ENCODE measurements around the gene NDUFS4. TPM values are rescaled to one million over a fixed set of nuclear protein-coding genes. Genes with fewer than 3 reads are reported as not detected.
"Not testable (repeated sequence)": the region's sequence is repeated elsewhere in the genome, so short reads cannot be mapped to it uniquely, and the experiment has no call there.

Gene NDUFS4
- total RNA-seq: 10 to 100 TPM; 59.4 to 65.4 TPM

DNA sequence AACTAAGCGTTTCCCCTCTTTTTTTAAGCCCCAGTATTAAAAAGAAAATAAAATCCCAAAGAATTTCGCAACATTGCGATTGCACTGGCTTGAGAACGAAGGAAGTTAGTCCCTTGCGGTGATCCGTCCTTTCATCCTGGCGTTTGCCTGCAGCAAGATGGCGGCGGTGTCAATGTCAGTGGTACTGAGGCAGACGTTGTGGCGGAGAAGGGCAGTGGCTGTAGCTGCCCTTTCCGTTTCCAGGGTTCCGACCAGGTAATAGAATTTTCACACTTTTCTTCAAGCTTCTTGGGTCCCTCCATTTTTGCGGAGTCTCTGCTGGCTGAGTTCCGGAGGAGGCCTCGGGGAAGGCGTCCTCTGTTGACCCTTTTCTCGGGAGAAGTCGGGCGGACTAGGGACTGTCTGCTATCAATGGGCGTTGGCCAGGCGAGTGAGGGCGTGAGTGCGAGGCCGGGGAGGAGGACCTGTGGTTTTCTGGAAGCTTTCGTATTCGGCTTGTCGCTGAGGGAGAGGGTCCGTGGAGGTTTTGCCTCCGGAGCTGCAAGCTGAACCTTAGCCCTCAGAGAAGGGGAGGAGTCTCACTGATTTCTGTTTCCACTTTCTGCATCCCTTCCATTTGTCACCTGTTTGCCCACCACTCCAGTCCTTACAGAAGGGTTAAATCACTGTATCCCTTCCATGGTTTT lies at the start of gene NDUFS4:
Gene NDUFS4 (plus strand): TSS at position 134 of the 686 bp plus-strand sequence. CDS start 24 bp downstream, at position 158.
- H3K4me1 Mint-ChIP-seq: peaks cover 26% of the 10 kb centered on the region
- peak; percentile 80 for DNase-seq
- peaks cover 7% of the 10 kb centered on the region for H3K9me3 Mint-ChIP-seq
- H3K36me3 Mint-ChIP-seq: peaks cover 13% of the 10 kb centered on the region
- peaks cover 22% of the 10 kb centered on the region for H3K27me3 Mint-ChIP-seq
- H3K27ac Mint-ChIP-seq: peak within 1 kb of the TSS; percentile 91
- peak within 1 kb of the TSS; percentile 99 for H3K4me3 Mint-ChIP-seq

DNA sequence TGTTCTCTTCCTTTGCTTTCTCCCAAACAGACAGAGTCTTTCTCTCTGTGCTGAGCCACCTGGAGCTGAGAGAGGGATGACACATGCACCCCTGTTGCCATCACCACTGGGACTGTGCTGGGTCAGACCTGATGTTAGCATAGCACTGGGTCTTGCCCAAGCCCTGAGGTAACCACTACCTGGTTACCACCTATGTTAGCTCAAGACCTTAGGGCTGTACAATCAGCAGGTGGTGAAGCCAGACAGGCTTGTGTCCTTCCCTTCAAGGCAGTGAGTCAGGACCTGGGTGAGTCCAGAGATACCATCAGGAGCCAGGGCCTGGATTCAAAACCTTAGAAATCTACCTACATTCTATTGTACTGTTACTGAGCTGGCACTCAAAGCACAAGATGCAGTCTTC lies 47.9 kb upstream of the NDUFS4 start:
- H3K36me3 Mint-ChIP-seq: no peaks in the 10 kb centered on the region
- no peaks in the 10 kb centered on the region for H3K4me1 Mint-ChIP-seq
- H3K9me3 Mint-ChIP-seq: peaks cover 15% of the 10 kb centered on the region

DNA sequence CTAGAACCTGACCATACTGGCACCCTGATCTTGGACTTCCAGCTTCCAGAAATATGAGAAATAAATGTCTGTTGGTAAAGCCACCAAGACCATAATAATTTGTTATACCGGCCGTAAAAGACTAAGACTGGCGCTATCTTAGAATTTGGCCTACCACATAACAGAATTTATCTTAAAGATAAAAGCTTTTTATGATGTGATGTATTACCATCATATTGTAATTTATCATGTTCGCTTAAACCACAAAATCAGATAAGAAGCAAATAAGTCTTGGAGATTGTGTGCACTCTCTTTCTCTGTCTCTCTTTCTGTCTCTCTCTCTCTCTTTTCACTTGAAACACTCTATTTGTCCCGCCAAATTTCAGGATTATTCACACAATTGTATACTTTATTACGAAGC lies 44.5 kb upstream of the NDUFS4 start:
- Mint-ChIP-seq H3K4me3 (no peak overlapping the region), H3K4me1 (no peaks in the 10 kb centered on the region), H3K27ac (no peak overlapping the region), H3K27me3 (peaks cover 13% of the 10 kb centered on the region), H3K9me3 (peaks cover 6% of the 10 kb centered on the region), H3K36me3 (no peaks in the 10 kb centered on the region)
- no peak for DNase-seq

More for the DNA sequence above, 47.9 kb upstream of the NDUFS4 start:
- no peak for DNase-seq
- Mint-ChIP-seq H3K4me3 (no peak overlapping the region), H3K27ac (no peak overlapping the region), H3K27me3 (peaks cover 8% of the 10 kb centered on the region)

DNA sequence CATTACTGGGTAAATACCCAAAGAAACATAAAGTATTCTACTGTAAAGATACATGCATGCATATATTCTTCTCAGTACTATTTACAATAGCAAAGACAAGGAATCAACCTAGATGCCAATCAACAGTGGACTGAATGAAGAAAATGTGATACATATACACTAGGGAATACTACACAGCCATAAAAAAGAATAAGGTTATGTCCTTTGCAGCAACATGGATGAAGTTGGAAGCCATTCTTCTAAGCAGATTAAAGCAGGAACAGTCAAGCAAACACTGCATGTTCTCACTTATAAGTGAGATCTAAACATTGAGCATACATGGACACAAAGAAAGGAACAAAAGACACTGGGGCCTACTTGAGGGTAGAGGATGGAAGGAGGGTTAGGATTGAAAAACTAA lies 39.6 kb upstream of the NDUFS4 start:
- Mint-ChIP-seq H3K36me3 (no peaks in the 10 kb centered on the region), H3K9me3 (peaks cover 8% of the 10 kb centered on the region), H3K4me1 (no peaks in the 10 kb centered on the region), H3K4me3 (no peak overlapping the region), H3K27me3 (peaks cover 13% of the 10 kb centered on the region), H3K27ac (no peak overlapping the region)
- no peak for DNase-seq

DNA sequence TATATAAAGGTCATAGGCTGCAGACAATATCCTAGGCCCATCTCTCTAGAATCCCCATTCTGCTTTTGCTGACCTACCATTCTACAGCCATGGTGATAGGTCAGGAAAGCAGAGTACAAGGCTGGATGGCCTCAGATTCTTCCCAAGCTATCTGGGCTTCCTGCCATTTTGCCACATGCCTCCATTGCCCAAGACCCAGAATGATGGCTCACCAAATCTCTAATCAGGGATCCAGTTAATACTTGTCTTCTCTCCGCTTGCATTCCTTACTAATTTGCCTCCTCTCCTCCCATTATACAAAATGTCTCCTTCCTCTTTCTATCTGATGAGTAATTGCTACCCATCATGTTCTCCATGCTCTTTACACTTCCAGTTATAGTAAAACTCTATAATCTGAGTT lies 22.7 kb upstream of the NDUFS4 start:
- Mint-ChIP-seq H3K27ac (no peak overlapping the region), H3K9me3 (peaks cover 2% of the 10 kb centered on the region), H3K4me3 (no peak overlapping the region), H3K4me1 (no peaks in the 10 kb centered on the region), H3K36me3 (no peaks in the 10 kb centered on the region), H3K27me3 (peaks cover 18% of the 10 kb centered on the region)
- no peak for DNase-seq

DNA sequence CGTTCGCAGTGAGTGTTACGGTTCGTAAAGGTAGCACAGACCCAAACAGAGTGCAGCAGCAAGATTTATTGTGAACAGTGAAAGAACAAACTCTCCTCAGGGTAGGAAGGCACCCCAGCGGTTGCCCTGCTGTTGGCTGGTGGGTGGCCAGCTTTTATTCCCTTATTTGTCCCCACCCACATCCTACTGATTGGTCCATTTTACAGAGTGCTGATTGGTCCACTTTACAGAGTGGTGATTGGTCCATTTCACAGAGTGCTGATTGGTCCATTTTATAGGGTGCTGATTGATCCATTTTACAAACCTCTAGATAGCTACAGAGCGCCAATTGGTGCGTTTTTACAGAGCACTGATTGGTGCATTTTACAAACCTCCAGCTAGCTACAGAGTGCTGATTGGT lies 19.7 kb upstream of the NDUFS4 start:
- not testable (repeated sequence) for H3K9me3 Mint-ChIP-seq, DNase-seq, H3K4me1 Mint-ChIP-seq, H3K36me3 Mint-ChIP-seq, H3K4me3 Mint-ChIP-seq, H3K27ac Mint-ChIP-seq
- H3K27me3 Mint-ChIP-seq: peaks cover 18% of the 10 kb centered on the region

DNA sequence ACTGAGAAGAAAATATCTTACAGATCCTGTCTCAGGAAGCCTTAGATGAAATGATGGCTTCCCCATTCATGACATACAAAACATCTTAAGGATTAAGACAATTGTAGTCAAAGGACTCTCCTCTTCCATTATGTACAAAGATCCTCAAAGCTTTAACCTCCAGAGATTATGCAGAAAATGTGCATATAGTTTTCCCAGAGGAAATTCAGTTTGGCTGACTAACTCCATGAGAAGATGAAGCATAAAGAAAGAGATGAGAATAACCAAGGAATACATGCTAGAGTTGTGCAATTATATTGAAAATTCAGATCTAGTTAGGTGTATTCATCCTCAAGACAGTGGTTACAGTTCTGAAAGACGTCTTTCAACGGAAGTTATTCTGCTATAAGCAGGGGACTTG lies 18.6 kb upstream of the NDUFS4 start:
- H3K4me1 Mint-ChIP-seq: no peaks in the 10 kb centered on the region
- H3K27ac Mint-ChIP-seq: no peak overlapping the region
- peaks cover 2% of the 10 kb centered on the region for H3K9me3 Mint-ChIP-seq
- DNase-seq: no peak
- peaks cover 18% of the 10 kb centered on the region for H3K27me3 Mint-ChIP-seq
- H3K36me3 Mint-ChIP-seq: no peaks in the 10 kb centered on the region
- no peak overlapping the region for H3K4me3 Mint-ChIP-seq

DNA sequence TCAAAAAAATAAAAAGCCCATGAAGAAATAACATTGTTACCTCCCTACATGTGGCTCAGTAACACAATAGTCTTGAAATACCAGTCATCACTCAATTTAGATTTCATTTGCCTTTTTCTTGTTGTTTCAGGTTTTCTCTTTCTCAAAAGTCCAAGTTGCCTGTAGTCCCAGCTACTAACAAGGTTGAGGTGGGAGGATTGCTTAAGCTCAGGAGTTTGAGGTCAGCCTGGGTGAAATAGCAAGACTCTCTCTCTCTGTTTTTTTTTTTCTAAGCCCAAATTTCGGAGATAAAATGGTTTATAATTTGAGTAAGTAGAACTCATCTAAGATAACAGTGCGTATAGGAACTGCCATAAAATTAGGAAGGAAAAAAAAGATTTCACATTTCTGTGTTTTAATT lies 17.5 kb upstream of the NDUFS4 start:
- Mint-ChIP-seq H3K4me1 (no peaks in the 10 kb centered on the region), H3K27me3 (peaks cover 18% of the 10 kb centered on the region), H3K4me3 (no peak overlapping the region)

DNA sequence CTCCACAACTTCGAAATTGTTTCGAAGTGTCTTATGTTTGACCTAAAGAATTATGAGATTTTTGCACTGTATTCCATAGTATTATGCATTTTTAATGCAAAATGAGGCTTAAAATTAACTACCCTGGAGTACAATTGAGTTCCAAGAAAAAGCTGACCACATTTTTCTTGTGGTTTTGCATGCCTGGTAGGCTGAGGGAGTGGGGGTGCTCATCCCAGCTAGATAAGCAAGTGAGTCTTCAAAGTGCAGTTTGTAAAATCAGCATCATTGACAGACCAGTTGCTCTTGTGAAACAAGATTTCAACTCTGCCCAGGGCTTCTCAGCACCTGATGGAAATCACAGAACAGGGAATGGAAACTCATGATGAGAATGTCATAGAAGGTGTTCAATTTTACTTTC lies 17.0 kb upstream of the NDUFS4 start:
- Mint-ChIP-seq H3K9me3 (peaks cover 2% of the 10 kb centered on the region), H3K27me3 (peaks cover 18% of the 10 kb centered on the region), H3K27ac (no peak overlapping the region), H3K4me3 (no peak overlapping the region), H3K36me3 (no peaks in the 10 kb centered on the region), H3K4me1 (no peaks in the 10 kb centered on the region)
- no peak for DNase-seq

More for the DNA sequence above, 17.5 kb upstream of the NDUFS4 start:
- no peak for DNase-seq
- peaks cover 2% of the 10 kb centered on the region for H3K9me3 Mint-ChIP-seq
- H3K27ac Mint-ChIP-seq: no peak overlapping the region
- no peaks in the 10 kb centered on the region for H3K36me3 Mint-ChIP-seq

DNA sequence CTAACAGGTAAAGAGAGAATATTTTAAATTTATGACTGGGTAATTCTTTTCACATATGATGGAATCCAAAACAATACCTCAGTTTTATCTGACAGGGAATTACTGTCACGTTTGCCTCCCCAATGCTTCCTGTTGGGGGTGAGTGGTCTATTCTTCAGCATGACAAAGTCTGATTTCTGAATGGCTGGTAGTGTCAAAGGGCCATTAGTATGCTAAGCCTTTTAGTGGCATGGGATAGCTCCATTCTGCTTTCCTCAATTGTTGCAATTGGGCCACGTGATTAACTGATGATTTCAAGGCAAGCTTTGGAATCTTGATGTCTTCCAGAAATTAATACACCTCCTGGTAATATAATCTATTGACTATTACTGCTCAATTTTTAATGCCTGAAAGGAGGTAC lies 14.7 kb upstream of the NDUFS4 start:
- Mint-ChIP-seq H3K4me3 (no peak overlapping the region), H3K36me3 (no peaks in the 10 kb centered on the region), H3K27me3 (peaks cover 9% of the 10 kb centered on the region), H3K27ac (no peak overlapping the region), H3K9me3 (no peaks in the 10 kb centered on the region), H3K4me1 (no peaks in the 10 kb centered on the region)
- no peak for DNase-seq

DNA sequence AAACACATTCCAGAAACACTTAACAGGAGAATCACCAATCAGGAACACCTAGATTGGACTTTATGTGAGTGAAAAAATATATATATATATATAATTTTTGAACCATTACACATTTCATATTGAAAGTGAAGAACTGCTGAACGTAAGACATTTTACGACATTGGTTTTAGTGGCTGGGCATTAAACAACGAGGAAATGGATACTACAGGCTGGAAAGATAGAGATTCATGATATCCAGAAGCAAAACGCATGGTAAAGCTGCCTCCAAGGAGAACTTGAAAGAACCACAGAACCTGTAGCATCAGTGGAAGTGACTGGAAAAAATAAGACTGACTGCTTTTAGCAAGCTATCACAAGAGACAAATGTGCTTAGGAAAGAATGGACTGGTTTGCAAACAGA lies 13.2 kb upstream of the NDUFS4 start:
- H3K4me3 Mint-ChIP-seq: no peak overlapping the region
- peaks cover 4% of the 10 kb centered on the region for H3K27me3 Mint-ChIP-seq
- no peaks in the 10 kb centered on the region for H3K36me3 Mint-ChIP-seq
- no peak overlapping the region for H3K27ac Mint-ChIP-seq
- DNase-seq: no peak
- no peaks in the 10 kb centered on the region for H3K9me3 Mint-ChIP-seq
- no peaks in the 10 kb centered on the region for H3K4me1 Mint-ChIP-seq

DNA sequence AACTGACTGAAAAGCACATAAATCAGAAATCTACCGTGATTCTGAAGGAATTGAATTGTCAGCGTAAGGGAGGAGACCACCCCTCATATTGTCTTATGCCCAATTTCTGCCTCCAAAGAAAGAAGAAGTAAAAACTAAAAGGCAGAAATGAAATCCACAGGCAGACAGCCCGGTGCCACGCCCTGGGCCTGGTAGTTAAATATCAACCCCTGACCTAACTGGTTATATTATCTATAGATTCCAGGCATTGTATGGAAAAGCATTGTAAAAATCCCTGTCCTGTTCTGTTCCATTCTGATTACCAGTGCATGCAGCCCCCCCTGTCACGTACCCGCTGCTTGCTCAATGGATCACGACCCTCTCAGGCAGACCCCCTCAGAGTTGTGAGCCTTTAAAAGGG lies 11.9 kb upstream of the NDUFS4 start:
- H3K27ac Mint-ChIP-seq, H3K27me3 Mint-ChIP-seq, H3K9me3 Mint-ChIP-seq, H3K4me3 Mint-ChIP-seq, H3K4me1 Mint-ChIP-seq, DNase-seq, H3K36me3 Mint-ChIP-seq: not testable (repeated sequence)

DNA sequence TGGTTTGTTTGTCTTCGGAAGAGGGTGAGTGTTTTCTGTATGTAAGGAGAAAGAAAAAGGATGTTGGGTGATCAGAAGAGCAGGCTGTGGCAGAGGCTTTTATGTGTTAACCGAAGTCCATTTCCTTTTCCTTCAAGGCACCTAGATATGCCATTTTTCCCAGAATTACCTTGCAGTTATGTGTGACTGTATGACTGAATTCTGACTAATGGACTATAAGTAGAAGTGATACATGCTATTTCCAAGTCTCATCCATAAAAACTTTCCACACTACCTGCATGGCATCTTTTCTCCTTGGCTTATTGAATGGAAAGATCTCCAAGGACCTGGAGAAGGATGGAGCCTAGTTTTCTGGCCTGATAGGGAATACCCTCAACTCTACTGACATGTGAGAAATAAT lies 10.6 kb upstream of the NDUFS4 start:
- no peaks in the 10 kb centered on the region for H3K36me3 Mint-ChIP-seq
- H3K27me3 Mint-ChIP-seq: peaks cover 10% of the 10 kb centered on the region
- no peaks in the 10 kb centered on the region for H3K4me1 Mint-ChIP-seq
- no peak for DNase-seq
- no peak overlapping the region for H3K27ac Mint-ChIP-seq
- no peaks in the 10 kb centered on the region for H3K9me3 Mint-ChIP-seq
- H3K4me3 Mint-ChIP-seq: no peak overlapping the region

DNA sequence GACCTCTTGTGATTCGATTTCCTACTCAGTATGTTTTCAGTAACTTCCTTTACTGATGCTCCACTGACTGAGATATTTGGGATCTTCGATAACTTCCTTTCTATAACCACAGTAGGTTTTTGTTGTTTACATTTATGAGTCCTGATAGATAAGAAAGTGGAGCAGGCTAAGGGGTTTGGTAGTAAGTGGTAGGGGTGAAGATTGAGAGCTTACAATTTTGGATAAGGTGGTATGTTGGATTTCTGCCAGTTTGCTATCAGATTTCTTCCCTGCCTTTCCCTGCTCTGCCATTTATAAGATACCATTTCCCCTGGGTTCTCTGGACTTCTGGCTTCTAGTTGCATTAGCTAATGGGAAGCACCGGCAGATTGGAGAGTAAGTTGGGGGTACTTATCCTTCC lies 7.9 kb upstream of the NDUFS4 start:
- H3K4me1 Mint-ChIP-seq: no peaks in the 10 kb centered on the region
- no peak overlapping the region for H3K27ac Mint-ChIP-seq
- H3K36me3 Mint-ChIP-seq: no peaks in the 10 kb centered on the region
- H3K27me3 Mint-ChIP-seq: peaks cover 31% of the 10 kb centered on the region
- DNase-seq: no peak
- no peaks in the 10 kb centered on the region for H3K9me3 Mint-ChIP-seq
- H3K4me3 Mint-ChIP-seq: no peak overlapping the region

DNA sequence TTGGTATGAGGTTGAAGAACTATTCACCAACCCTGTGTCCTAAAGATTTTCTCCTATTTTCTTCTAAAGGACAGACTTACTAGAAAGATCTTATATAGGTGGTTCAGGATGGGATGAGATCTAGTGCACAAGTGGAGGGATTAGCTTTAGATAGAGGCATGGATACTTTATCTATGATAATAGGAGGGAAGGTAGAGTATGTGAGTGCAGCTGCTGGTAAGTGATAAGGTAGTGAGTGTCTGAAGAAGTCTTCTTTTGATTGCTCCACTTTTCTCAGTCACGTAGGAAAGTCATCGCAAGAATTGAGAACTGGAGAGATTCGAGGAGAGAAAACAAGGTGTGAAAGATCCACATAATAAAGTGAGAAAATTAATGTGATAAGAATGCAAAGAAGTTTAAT lies 6.0 kb upstream of the NDUFS4 start:
- H3K9me3 Mint-ChIP-seq: peaks cover 7% of the 10 kb centered on the region
- H3K27ac Mint-ChIP-seq: no peak overlapping the region
- no peaks in the 10 kb centered on the region for H3K4me1 Mint-ChIP-seq
- no peak for DNase-seq
- H3K4me3 Mint-ChIP-seq: no peak overlapping the region
- H3K27me3 Mint-ChIP-seq: peaks cover 39% of the 10 kb centered on the region
- H3K36me3 Mint-ChIP-seq: peaks cover 3% of the 10 kb centered on the region

DNA sequence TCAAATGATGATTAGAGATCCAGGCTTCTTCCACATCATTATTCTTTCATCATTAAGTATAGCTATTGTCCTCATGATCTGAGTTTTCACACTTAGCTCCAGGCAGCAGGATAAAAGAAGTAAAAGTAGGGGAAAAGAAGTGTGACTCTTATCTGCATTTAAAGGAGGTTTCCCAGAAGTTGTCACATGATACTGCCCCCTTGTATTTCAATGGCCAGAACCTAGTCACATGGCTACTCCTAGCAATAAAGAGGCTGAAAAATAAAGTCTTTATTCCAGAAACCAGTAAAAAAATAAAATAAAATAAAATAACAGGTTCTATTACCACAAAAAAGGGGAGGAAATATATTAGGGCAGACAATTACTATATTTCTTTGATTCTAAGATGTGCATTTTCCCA lies 5.3 kb upstream of the NDUFS4 start:
- peaks cover 7% of the 10 kb centered on the region for H3K9me3 Mint-ChIP-seq
- peaks cover 39% of the 10 kb centered on the region for H3K27me3 Mint-ChIP-seq
- no peak for DNase-seq
- H3K27ac Mint-ChIP-seq: no peak overlapping the region
- H3K4me3 Mint-ChIP-seq: no peak overlapping the region
- peaks cover 3% of the 10 kb centered on the region for H3K36me3 Mint-ChIP-seq
- H3K4me1 Mint-ChIP-seq: peaks cover 3% of the 10 kb centered on the region

Data from activated naive CD8-positive, alpha-beta T cell treated with anti-CD3 and anti-CD28 coated beads for 36 hours (primary cell).